Astrocyte of the spinal cord (primary cell): Measurements from ENCODE around the gene CCR2.
"Not testable (repeated sequence)": the region's sequence is repeated elsewhere in the genome, so short reads cannot be mapped to it uniquely, and the experiment has no call there.

Source experiments
- DNase-seq: peaks from one replicate; pipeline ENCODE4 v3.0.0; 2011; ENCODE audit warnings: low read depth, low spot score
- H3K4me3 ChIP-seq: 2 replicates; pipeline ENCODE4 v1.5.1; 2011; ENCODE audit warnings: low read depth, mild to moderate bottlenecking, low read length, moderate library complexity
- in situ Hi-C: cut with HindIII; loops from 2 replicates; pipeline ENCODE4 v1.10.0; 2017; ENCODE audit warnings: low sequenced_read_pairs
- TF ChIP-seq, protein P1 (sequence below): IDR thresholded peaks from 2 replicates; pipeline ENCODE4 v1.5.1; 2012; ENCODE audit warnings: low read depth, mild to moderate bottlenecking, low read length, inconsistent platforms

The CCR2 gene

GRCh38 chr3:46321461-46322104, 32.3 kb upstream of the CCR2 start:
- no peak overlapping the region for H3K4me3 ChIP-seq
- TF ChIP-seq, protein P1, sequence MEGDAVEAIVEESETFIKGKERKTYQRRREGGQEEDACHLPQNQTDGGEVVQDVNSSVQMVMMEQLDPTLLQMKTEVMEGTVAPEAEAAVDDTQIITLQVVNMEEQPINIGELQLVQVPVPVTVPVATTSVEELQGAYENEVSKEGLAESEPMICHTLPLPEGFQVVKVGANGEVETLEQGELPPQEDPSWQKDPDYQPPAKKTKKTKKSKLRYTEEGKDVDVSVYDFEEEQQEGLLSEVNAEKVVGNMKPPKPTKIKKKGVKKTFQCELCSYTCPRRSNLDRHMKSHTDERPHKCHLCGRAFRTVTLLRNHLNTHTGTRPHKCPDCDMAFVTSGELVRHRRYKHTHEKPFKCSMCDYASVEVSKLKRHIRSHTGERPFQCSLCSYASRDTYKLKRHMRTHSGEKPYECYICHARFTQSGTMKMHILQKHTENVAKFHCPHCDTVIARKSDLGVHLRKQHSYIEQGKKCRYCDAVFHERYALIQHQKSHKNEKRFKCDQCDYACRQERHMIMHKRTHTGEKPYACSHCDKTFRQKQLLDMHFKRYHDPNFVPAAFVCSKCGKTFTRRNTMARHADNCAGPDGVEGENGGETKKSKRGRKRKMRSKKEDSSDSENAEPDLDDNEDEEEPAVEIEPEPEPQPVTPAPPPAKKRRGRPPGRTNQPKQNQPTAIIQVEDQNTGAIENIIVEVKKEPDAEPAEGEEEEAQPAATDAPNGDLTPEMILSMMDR = no peak
- in situ Hi-C loops = no loop called here
- no peak for DNase-seq

- TF ChIP-seq, protein P1 = no peak
- H3K4me3 ChIP-seq = no peak overlapping the region
- DNase-seq = no peak
- in situ Hi-C loops = no loop called here
These were observed 29.9 kb upstream of the CCR2 start for GRCh38 chr3:46324036-46324435.

- in situ Hi-C loops = no loop called here
- H3K4me3 ChIP-seq = no peak overlapping the region
- TF ChIP-seq, protein P1 = no peak
- no peak for DNase-seq
These were observed 28.1 kb upstream of the CCR2 start for GRCh38 chr3:46325645-46326300.

GRCh38 chr3:46330676-46331075, 23.2 kb upstream of the CCR2 start:
- DNase-seq = peak; percentile 1
- in situ Hi-C loops, H3K4me3 ChIP-seq: not testable (repeated sequence)

DNA sequence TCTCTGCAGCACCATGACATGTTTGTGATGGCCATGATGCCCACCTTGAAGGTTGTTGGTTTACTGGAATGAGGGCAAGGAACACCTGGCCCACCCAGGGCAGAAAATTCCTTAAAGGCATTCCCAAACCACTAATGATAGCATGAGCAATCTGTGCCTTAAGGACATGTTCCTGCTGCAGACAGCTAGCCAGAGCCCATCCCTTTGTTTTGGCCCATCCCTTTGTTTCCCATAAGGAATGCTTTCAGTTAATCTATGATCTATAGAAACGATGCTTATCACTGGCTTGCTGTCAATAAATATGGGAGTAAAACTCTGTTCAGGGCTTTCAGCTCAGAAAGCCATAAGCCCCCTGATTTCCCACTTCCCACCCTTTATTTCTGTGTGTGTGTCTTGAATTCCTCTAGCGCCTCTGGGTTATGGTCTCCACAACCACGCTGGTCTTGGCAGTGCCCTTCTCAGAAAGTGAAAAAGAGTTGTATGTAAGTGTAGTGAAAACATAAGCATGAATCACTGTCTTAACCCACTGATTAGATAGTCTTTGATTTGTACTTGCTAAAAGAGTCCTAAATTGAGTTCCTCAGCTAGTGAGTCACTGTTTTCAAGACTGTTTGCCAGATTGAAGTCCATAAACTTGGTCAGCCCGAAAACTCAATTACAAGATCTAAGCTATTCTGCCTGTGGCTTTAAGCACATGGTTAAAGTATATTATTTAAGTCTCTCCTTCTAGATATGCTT, 19.0 kb upstream of the CCR2 start:
- TF ChIP-seq, protein P1 = no peak
- DNase-seq = peak; percentile 16
- H3K4me3 ChIP-seq = no peak overlapping the region
- in situ Hi-C loops = no loop called here

DNA sequence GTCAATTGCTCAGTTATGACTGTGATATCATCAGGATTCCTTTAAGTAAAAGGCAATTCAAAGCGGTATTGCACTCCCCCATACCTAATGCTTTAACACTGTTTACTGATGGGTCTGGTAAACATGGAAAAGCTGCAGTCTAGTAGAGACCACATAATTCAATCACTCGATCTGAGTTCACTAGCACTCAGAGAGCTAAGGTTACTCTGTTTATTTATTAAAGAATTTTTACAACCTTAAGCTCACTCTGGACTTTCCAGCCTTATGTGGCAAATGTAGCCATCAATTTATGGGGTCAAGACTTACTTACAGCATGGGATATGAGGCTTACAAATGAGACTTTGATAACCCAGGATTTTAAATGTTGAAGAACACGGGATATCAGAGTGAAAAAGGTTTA, 18.4 kb upstream of the CCR2 start:
- in situ Hi-C loops = no loop called here
- DNase-seq = no peak
- TF ChIP-seq, protein P1 = no peak

GRCh38 chr3:46337911-46338310, 16.0 kb upstream of the CCR2 start:
- no peak overlapping the region for H3K4me3 ChIP-seq
- in situ Hi-C loops = no loop called here
- no peak for DNase-seq
- TF ChIP-seq, protein P1 = no peak

More for the DNA sequence above, 18.4 kb upstream of the CCR2 start:
- no peak overlapping the region for H3K4me3 ChIP-seq
